Measurements from ENCODE around the gene ULK2. TPM values are rescaled to one million over a fixed set of nuclear protein-coding genes. Genes with fewer than 3 reads are reported as not detected.

The ULK2 gene
- total RNA-seq, 2 donors from 2014 or later, result 3.5 to 7.0 TPM

- peak; percentile 63 for DNase-seq
- Histone ChIP-seq H3K9ac (ENCODE audit: low read depth in 2 of 2, low read length in 2 of 2) (peak overlapping the region in 1 of 2 donors; percentile 36), H3K27me3 (no peaks in the 10 kb centered on the region), H3K27ac (no peak overlapping the region), H3K36me3 (no peaks in the 10 kb centered on the region), H3K4me3 (no peak overlapping the region), H3K9me3 (no peaks in the 10 kb centered on the region), H3K4me1 (no peaks in the 10 kb centered on the region)
- peak; percentile 31 for TF ChIP-seq CTCF (IDR thresholded peaks at IDR 0.05)
- intact Hi-C loops (cut with DNase I), result loop anchor here (10.0 kb wide), 1 partner anchor 99 kb away; no protein-coding TSS in a partner anchor
These were observed 113.9 kb downstream of the ULK2 start for GRCh38 chr17:19753661-19754463.

DNA sequence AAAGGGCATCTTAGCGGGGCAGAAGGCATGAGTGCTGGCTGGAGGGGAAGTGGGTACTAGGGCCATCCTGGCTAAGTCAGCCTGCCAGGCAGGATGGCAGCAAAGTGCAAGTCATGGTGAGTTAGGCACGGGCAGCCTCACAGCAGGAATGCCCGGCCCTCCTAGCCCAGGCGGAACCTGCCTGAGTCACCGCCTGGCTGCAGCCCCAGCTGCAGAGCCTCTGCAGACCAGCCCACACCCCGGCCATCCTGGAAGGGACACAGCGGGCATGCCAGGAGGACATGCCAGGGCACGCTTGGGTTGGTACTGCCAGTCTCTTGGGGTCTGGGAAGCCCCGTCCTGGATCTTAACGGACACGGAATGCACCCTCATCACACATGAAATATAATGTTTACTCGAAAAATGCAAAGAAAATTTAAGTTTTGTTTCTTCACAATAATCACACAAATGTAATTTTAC, 114.7 kb downstream of the ULK2 start:
- Histone ChIP-seq H3K4me3 (no peak overlapping the region), H3K9me3 (no peaks in the 10 kb centered on the region), H3K36me3 (no peaks in the 10 kb centered on the region), H3K27me3 (no peaks in the 10 kb centered on the region), H3K27ac (peak overlapping the region; percentile 4), H3K4me1 (no peaks in the 10 kb centered on the region), H3K9ac (ENCODE audit: low read depth in 2 of 2, low read length in 2 of 2) (no peak overlapping the region)
- intact Hi-C loops (cut with DNase I), result loop anchor here (10.0 kb wide), 1 partner anchor 98 kb away; no protein-coding TSS in a partner anchor
- no peak for TF ChIP-seq CTCF (IDR thresholded peaks at IDR 0.05)
- DNase-seq, result peak; percentile 57

- no peak for DNase-seq
- Histone ChIP-seq H3K4me3 (no peak overlapping the region), H3K27me3 (no peaks in the 10 kb centered on the region), H3K4me1 (no peaks in the 10 kb centered on the region), H3K27ac (peak overlapping the region; percentile 4), H3K9me3 (no peaks in the 10 kb centered on the region), H3K9ac (ENCODE audit: low read depth in 2 of 2, low read length in 2 of 2) (no peak overlapping the region), H3K36me3 (no peaks in the 10 kb centered on the region)
- TF ChIP-seq CTCF (IDR thresholded peaks at IDR 0.05), result no peak
- intact Hi-C loops (cut with DNase I), result loop anchor here (10.0 kb wide), 1 partner anchor 98 kb away; no protein-coding TSS in a partner anchor
These were observed 115.3 kb downstream of the ULK2 start for GRCh38 chr17:19752216-19753050.

GRCh38 chr17:19750835-19751234, 116.9 kb downstream of the ULK2 start:
- no peak for DNase-seq
- H3K4me1 ChIP-seq, result no peaks in the 10 kb centered on the region
- no peaks in the 10 kb centered on the region for H3K9me3 ChIP-seq
- intact Hi-C loops (cut with DNase I), result loop anchor here (10.0 kb wide), 1 partner anchor 96 kb away; no protein-coding TSS in a partner anchor
- no peak overlapping the region for H3K9ac ChIP-seq (ENCODE audit: low read depth in 2 of 2, low read length in 2 of 2)
- H3K27ac ChIP-seq, result no peak overlapping the region
- no peak overlapping the region for H3K4me3 ChIP-seq
- no peak for TF ChIP-seq CTCF (IDR thresholded peaks at IDR 0.05)
- H3K27me3 ChIP-seq, result no peaks in the 10 kb centered on the region
- H3K36me3 ChIP-seq, result no peaks in the 10 kb centered on the region

DNA sequence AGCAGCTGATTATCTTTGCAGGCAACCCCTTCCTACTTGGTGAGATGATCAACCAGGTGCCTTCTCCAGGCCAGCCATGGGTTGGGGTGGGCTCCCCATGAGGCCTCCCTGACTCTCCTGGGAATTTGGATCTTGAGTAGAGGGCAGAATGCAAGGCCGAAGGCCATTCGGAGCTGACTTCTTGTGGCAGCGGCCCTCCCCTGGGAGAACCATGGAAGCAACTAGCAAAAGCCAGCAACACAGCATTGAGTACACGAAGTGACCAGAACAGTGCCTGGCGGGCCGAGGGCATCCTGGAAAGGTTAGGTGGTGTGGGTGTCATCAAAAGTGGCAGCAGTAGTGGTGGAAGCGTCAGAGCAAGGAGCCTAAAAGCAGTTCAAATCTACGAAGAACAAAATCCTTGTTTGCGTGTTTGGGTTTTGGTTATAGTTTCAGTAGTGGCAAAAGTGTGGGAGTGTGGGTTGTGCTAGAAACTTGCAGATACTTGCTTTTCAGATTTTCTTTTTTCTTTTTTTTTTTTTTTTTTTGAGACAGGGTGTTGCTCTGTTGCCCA, 117.6 kb downstream of the ULK2 start:
- no peak for DNase-seq
- Histone ChIP-seq H3K9me3 (no peaks in the 10 kb centered on the region), H3K4me3 (no peak overlapping the region), H3K27me3 (no peaks in the 10 kb centered on the region), H3K4me1 (peaks cover 2% of the 10 kb centered on the region), H3K36me3 (no peaks in the 10 kb centered on the region), H3K27ac (no peak overlapping the region), H3K9ac (ENCODE audit: low read depth in 2 of 2, low read length in 2 of 2) (no peak overlapping the region)
- no peak for TF ChIP-seq CTCF (IDR thresholded peaks at IDR 0.05)
- intact Hi-C loops (cut with DNase I), result loop anchor here (10.0 kb wide), 1 partner anchor 95 kb away; no protein-coding TSS in a partner anchor

All from colonic mucosa (tissue), 4 donors.